Stimulated activated CD4-positive, alpha-beta T cell treated with anti-CD3 and anti-CD28 coated beads, Interleukin-1b, Interleukin-23, amount 100 ng/mL, for 1 hour (primary cell): ENCODE results near the gene MLXIPL.
"Not testable (repeated sequence)": the region's sequence is repeated elsewhere in the genome, so short reads cannot be mapped to it uniquely, and the experiment has no call there.

Source experiments
- DNase-seq, 2 donors: peaks; one replicate each; pipeline ENCODE4 v3.0.0-alpha.2; 2020; ENCODE audit warnings: low read depth in 2 of 2

The MLXIPL gene

GRCh38 chr7:73612598-73613269 lies 11.6 kb downstream of the MLXIPL start:
- no peak for DNase-seq

DNA sequence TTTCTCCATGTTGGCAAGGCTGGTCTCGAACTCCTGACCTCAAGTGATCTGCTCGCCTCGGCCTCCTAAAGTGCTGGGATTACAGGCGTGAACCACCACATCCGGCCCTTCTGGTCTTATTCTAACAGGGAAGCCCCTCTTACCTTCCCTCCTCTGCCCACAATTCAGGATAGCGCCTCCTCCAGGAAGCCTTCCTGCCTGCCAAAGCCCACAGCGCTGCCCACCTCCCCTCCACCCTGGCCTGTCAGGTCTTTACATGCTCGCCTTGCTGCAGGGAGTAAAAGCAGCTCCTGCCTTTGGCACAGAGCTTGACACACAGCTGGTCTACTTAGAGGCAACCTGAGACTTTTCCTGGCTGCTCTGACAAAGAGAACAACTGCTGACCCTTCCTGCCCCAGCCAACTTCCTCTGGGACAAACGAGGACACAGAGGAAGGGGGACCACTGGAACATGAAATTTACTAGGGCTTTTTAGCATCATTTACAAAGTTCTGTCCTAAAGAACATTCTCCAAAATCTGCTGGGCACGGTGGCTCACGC lies 13.2 kb downstream of the MLXIPL start:
- DNase-seq = no peak

GRCh38 chr7:73610105-73610504 lies 14.2 kb downstream of the MLXIPL start:
- DNase-seq = no peak

DNA sequence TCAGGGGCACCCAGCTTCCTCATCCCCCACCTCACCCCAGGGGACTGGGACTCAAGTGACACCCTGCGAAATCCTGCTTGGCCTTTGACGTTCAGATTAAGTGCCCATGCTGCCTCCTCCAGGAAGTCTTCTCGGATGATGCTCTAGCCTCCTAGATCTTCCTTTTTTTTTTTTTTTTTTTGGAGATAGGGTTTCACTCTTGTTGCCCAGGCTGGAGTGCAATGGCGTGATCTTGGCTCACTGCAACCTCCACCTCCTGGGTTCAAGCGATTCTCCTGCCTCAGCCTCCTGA lies 16.7 kb downstream of the MLXIPL start:
- DNase-seq = not testable (repeated sequence)

GRCh38 chr7:73606801-73607691 lies 17.3 kb downstream of the MLXIPL start:
- peak; percentile 29 to 58 for DNase-seq

DNA sequence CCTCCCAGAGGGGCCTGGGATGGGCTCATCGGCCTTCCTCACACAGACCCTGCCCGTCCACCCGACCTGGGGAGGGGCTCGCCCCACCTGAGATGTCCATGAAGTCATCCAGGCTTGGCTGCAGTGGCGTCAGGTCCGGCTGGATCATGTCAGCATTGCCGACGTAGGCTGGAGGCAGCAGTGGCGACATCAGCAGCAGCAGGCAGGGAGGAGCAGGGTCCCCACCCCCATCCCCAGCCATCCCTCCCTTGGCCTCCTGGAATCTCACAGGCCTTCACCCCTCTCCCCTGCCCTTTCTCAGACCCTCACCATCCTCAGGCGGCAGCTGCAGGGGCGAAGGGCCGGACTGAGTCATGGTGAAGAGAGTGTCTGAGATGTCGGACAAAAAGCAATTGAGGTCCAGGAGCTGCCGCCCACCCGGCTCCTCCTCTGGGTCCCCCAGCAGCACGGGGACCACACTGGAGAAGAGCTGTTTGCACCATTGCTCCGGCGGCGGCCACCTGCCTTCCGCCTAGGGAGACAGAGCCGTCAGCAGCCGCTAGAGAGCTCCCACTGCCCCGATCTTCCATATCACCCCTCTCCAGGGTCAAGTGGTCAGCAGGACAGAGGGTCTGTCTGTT lies 18.6 kb downstream of the MLXIPL start:
- no peak for DNase-seq

DNA sequence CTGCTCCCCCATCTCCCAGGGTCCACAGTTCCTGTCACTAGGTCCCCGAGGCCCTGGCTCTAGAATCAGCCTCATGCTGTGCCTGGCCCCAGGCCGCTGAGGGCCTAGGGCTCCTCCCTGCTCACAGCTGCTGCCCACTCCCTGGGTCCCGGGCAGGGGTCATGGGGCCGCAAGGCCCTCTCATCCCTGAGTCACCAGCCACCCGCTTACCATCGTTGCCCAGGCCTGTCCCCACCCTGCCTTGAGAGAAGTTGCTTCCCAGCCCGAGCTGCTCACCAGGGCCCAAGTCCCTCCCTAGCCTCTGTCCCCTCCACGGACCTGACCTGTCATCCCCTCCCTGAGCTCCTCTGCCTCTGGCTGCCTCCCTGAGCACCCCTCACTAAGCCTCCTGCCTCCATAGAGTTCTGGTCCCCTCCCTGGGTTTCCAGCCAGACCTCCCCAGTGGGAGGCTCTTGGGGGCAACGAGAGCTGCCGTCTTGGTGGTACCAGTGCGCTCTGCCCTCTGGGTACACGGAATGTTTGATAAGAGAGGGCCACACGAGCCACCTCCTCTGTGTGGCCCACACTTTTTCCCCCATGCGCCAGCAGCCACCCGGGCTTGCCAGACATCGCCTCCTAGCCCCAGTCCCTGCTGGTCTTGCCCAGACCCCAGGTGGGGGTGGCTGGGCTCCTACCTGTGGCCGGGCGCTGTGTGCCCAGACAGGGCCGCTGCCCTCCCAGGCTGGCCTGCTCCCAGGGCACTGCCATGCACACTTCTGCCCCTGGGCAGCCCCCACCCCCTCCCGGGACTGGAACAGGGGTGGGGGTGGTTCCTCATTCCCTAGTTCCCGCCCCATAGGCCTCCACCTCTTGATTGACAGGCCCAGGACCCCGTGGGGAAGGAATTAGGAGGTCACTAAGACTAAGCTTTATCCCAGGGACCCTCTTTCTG lies 21.3 kb downstream of the MLXIPL start:
- DNase-seq = no peak

DNA sequence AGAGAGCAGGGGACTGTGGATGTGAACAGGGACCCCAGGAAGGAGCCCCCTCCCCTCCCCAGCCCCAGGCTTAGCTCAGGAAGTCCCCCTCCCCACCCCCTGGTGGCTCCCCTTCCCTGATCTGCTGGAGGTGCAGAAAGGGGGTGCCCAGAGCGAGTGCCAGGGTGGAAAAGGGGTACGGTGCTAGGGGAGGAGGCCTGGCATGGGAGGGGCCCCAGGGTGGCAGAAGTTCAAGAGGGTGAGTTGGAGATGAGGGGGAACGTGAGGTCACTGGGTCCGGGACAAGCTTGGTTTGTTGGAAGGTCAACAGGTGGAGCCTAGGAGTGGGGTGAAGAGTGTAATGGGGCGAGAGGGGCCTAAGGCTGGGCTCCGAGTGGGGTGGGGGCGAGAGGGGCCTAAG lies 24.4 kb downstream of the MLXIPL start:
- no peak for DNase-seq

- DNase-seq = no peak
These were observed 25.0 kb downstream of the MLXIPL start for GRCh38 chr7:73599151-73599882.

DNA sequence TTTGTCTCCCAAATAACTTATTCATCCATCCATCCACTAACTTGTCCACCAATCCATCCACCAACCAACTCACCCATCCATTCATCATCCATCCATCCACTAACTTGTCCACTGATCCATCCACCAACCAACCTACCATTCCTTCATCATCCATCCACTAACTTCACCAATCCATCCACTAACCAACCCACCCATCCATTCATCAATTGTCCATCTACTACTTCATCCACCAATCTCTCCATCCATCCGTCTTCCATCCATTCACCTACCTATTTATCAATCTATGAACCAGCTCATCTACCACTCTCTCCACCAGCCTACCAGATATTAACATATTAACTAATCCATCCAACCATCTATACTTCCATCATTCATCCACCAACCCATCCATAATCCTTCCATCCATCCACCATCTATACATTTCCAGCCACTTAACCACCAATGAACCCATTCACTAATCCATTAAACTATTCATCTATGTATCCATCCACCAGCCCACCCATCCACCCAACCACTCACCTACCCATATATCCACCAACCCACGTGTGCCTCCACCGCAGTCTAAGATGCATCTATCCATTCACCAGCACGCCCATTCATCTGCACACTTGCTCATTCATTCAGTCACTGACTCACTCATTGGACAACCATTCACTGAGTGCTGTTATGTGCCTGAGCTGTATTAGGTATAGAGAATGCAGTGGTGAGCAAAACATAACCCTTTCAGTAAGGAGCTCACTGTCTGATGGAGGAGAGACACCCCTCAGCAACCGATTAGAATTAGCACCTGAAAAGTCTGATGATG lies 26.1 kb downstream of the MLXIPL start:
- DNase-seq = no peak

DNA sequence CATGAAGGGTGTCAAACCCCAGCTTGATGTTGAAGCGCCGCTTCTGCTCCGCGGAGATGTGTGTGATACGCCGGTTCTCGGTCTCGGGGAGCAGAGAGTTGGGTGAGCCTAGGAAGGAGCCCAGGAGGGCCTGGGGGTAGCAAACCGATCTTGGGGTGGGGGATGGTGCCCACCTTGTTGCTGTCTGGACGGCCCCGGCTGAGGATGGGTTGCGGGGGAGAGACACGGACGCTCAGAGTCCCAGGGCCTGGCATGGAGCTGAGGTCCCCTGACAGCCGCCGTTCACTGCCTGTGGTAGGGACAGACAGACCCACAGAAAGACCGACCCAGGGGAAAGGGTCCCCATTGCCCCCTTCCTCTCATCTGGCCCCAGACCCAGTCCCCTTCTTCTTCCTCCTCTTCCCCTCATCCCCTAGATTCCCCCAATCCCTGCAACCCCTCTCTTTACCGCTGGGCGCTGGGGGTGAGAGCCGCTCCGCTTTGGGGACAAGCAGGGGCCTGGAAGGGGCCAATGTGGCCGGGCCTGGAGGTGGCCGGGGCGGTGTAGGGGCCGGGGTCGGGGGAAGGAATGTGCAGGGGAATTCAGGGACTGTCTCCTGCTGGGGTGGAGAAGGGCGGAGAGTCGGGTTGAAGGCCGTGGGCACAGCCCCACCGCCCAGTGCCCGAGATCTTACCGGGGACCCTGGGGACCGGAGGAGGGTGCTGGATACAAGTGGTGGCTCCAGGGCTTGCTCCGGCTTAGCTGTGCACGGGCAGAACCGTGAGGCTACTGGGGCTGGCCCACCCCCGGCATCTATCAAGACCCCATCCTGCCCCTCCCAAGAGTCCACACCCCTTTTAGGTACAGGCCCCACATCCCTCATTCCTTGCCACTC lies 27.9 kb downstream of the MLXIPL start:
- DNase-seq = no peak

DNA sequence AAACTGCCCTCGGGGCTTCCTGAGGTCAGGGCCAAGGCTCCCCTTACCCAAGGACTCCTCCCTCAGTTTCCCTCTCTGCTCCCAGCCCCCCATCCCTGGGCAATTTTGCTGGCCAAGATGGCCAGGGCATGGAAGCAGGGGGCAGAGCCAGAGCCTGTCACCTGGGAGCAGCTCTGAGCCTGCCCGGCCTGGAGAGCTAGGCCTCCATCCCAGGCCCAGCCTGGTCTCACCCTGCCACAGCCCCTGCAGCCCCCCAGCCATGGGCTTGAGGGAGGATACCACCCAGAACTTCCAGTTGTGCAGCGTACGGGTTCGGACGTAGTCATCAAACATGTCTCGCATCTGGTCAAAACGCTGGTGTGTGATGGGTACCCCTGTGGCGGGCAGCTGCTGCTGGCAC lies 29.0 kb downstream of the MLXIPL start:
- DNase-seq = no peak

DNA sequence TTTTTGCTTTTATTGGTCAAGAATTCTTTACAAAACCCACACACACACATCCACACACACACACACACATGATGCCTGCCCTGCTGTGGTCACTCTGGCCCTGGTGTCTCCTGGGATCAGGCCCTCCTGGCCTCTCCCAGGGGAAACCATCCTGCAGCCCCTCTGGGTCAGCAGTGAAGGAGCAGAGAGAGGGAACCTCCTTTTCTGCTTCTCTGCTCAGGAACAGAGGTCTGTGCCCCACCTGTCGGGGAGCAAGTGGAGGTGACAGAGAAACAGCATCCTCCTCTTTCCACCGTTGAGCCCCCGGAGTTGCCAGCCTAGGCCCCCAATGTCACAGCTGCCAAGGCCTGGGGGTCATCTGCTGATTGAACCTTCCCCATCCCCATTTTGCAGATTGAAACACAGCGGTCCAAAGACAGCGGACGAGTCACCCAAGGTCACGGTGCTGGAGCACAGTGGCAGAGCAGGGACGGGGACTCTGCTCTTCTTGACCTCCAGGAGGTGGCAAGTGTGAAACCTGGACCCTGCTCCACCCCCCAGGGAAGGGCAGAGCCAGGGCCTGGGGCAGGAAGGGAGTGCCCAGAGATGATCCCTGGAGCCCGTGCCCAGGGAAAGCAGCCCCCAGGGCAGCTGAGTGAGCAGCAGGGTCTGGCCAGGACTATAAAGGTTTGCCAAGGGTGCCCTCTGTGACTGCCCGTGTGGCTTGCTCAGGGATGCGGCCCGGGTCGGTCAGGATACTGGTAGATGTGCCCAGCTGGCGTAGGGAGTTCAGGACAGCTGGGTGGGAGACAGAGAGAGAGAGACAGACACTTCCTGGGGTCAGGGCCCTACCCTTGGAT lies 30.9 kb downstream of the MLXIPL start:
- no peak for DNase-seq

GRCh38 chr7:73586911-73587310 lies 37.4 kb downstream of the MLXIPL start:
- DNase-seq = no peak

DNA sequence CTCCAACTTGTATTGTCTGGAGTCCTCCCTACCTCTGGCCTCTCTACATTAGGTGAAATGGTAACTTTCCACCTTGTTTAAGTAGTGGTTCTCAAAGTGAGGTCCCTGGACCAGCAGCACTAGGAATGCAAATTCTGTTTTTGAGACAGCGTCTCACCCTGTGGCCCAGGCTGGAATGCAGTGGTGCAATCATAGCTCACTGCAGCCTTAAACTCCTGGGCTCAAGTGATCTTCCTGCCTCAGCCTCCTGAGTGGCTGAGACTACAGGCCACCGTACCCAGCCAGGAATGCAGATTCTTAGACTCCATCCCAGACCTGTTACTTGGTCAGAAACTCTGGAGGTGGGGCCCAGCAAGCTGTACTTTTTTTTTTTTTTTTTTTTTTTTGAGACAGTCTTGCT lies 39.1 kb downstream of the MLXIPL start:
- DNase-seq = no peak

GRCh38 chr7:73582664-73583202 lies 41.6 kb downstream of the MLXIPL start:
- DNase-seq = no peak

DNA sequence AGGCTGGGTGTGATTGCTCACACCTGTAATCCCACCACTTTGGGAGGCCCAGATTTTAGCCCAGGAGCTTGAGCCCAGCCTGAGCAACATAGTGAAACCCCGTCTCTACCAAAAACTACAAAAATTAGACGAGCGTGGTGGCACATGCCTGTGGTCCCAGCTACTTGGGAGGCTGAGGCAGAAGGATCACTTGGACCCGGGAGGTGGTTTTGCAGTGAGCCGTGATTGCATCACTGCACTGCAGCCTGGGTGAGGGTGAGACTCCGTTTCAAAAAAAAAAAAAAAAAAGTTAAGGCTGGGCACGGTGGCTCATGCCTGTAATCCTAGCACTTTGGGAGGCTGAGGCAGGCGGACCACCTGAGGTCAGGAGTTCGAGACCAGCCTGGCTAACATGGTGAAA lies 43.3 kb downstream of the MLXIPL start:
- DNase-seq = not testable (repeated sequence)
